Activated CD4-positive, alpha-beta T cell treated with anti-CD3 and anti-CD28 coated beads for 48 hours (primary cell): ENCODE measurements around the gene GCHFR.

Experiments used
- DNase-seq: peaks from one replicate; pipeline ENCODE4 v3.0.0-alpha.2; 2020

Gene GCHFR

GRCh38 chr15:40755812-40756208 lies 8.1 kb upstream of the GCHFR start:
- DNase-seq = no peak

- no peak for DNase-seq
Observed at GRCh38 chr15:40756938-40757337, 6.9 kb upstream of the GCHFR start.

GRCh38 chr15:40759961-40760360 lies 3.9 kb upstream of the GCHFR start:
- no peak for DNase-seq

- peak; percentile 68 for DNase-seq
Observed at GRCh38 chr15:40762919-40763800, 708 bp upstream of the GCHFR start.

GRCh38 chr15:40764629-40765103 lies 798 bp downstream of the GCHFR start:
- no peak for DNase-seq

- no peak for DNase-seq
Observed at GRCh38 chr15:40766194-40766815, 2.4 kb downstream of the GCHFR start.

- no peak for DNase-seq
Observed at GRCh38 chr15:40766906-40767837, 3.3 kb downstream of the GCHFR start.

- DNase-seq = no peak
Observed at GRCh38 chr15:40767838-40768500, 4.1 kb downstream of the GCHFR start.

- peak; percentile 11 for DNase-seq
Observed at GRCh38 chr15:40768521-40769273, 4.8 kb downstream of the GCHFR start.

GRCh38 chr15:40769274-40770146 lies 5.6 kb downstream of the GCHFR start, which contains the start of gene C15orf62:
C15orf62 (plus strand) TSS chr15:40769980; CDS start chr15:40770496, 516 bp downstream.
- DNase-seq = peak; percentile 72

- DNase-seq = no peak
Observed at GRCh38 chr15:40770147-40770721, 6.4 kb downstream of the GCHFR start.

GRCh38 chr15:40771242-40771641 lies 7.4 kb downstream of the GCHFR start:
- no peak for DNase-seq

- no peak for DNase-seq
Observed at GRCh38 chr15:40772014-40772413, 8.1 kb downstream of the GCHFR start.

- no peak for DNase-seq
Observed at GRCh38 chr15:40773496-40773895, 9.6 kb downstream of the GCHFR start.

GRCh38 chr15:40773902-40774301 lies 10.0 kb downstream of the GCHFR start:
- no peak for DNase-seq

GRCh38 chr15:40775007-40775406 lies 11.1 kb downstream of the GCHFR start:
- no peak for DNase-seq

GRCh38 chr15:40775740-40776536 lies 12.1 kb downstream of the GCHFR start:
- DNase-seq = no peak

GRCh38 chr15:40776537-40777141 lies 12.8 kb downstream of the GCHFR start:
- peak; percentile 58 for DNase-seq
